GM21717 (cell line): ENCODE data around the gene FAM184A.
"Not testable (repeated sequence)": the region's sequence is repeated elsewhere in the genome, so short reads cannot be mapped to it uniquely, and the experiment has no call there.

Experiments
- ATAC-seq: cut with Tn5 transposase; IDR thresholded peaks from one replicate; pipeline ENCODE4 v1.9.1; 2021; ENCODE audit warnings: mild to moderate bottlenecking, moderate library complexity; ENCODE audit not compliant: unreplicated experiment

FAM184A gene

GRCh38 chr6:119102901-119103300 is 24.4 kb upstream of the FAM184A start:
- no peak for ATAC-seq

- ATAC-seq, result no peak
These were observed 21.7 kb upstream of the FAM184A start for GRCh38 chr6:119100115-119100514.

GRCh38 chr6:119097815-119098361 is 19.4 kb upstream of the FAM184A start:
- ATAC-seq, result not testable (repeated sequence)

- no peak for ATAC-seq
These were observed 18.5 kb upstream of the FAM184A start for GRCh38 chr6:119096721-119097565.

- no peak for ATAC-seq
These were observed 11.8 kb upstream of the FAM184A start for GRCh38 chr6:119090256-119090655.

GRCh38 chr6:119084784-119085183 is 6.3 kb upstream of the FAM184A start:
- ATAC-seq, result no peak

- ATAC-seq, result no peak
These were observed 4.5 kb upstream of the FAM184A start for GRCh38 chr6:119083007-119083406.

GRCh38 chr6:119079283-119079809 is 882 bp upstream of the FAM184A start:
- ATAC-seq, result no peak

- ATAC-seq, result peak; percentile 37
These were observed 655 bp downstream of the FAM184A start for GRCh38 chr6:119077643-119078375.

GRCh38 chr6:119077391-119077642 is 1.1 kb downstream of the FAM184A start:
- no peak for ATAC-seq

- no peak for ATAC-seq
These were observed 1.7 kb downstream of the FAM184A start for GRCh38 chr6:119076576-119077390.

- no peak for ATAC-seq
These were observed 2.3 kb downstream of the FAM184A start for GRCh38 chr6:119076173-119076572.

GRCh38 chr6:119075200-119075981 is 3.1 kb downstream of the FAM184A start:
- no peak for ATAC-seq

- no peak for ATAC-seq
These were observed 5.0 kb downstream of the FAM184A start for GRCh38 chr6:119073307-119074051.

- no peak for ATAC-seq
These were observed 6.9 kb downstream of the FAM184A start for GRCh38 chr6:119071576-119071975.

GRCh38 chr6:119067091-119067490 is 11.4 kb downstream of the FAM184A start:
- ATAC-seq, result no peak

GRCh38 chr6:119066517-119066916 is 11.9 kb downstream of the FAM184A start:
- no peak for ATAC-seq

- ATAC-seq, result no peak
These were observed 12.5 kb downstream of the FAM184A start for GRCh38 chr6:119065955-119066354.

- no peak for ATAC-seq
These were observed 13.1 kb downstream of the FAM184A start for GRCh38 chr6:119065382-119065781.

- no peak for ATAC-seq
These were observed 15.0 kb downstream of the FAM184A start for GRCh38 chr6:119063491-119063890.
